ENCODE results near the gene CD69. TPM values are rescaled to one million over a fixed set of nuclear protein-coding genes. Genes with fewer than 3 reads are reported as not detected.

The CD69 gene
- total RNA-seq, 1 experiment from 2014 or later, result 2.6 TPM

GRCh38 chr12:9806714-9807113 is 46.0 kb upstream of the CD69 start:
- H3K4me3 Mint-ChIP-seq (ENCODE audit: low read depth, unreplicated experiment), result no peak overlapping the region
- peaks cover 5% of the 10 kb centered on the region for H3K36me3 Mint-ChIP-seq (ENCODE audit: insufficient read depth, unreplicated experiment)
- H3K27me3 Mint-ChIP-seq (ENCODE audit: unreplicated experiment), result no peaks in the 10 kb centered on the region
- CTCF ChIA-PET, result interaction anchor here (0.5 kb wide), 1 partner anchor 64 kb away, joined by 3 read pairs; no protein-coding TSS in a partner anchor
- TF ChIP-seq, protein P1, sequence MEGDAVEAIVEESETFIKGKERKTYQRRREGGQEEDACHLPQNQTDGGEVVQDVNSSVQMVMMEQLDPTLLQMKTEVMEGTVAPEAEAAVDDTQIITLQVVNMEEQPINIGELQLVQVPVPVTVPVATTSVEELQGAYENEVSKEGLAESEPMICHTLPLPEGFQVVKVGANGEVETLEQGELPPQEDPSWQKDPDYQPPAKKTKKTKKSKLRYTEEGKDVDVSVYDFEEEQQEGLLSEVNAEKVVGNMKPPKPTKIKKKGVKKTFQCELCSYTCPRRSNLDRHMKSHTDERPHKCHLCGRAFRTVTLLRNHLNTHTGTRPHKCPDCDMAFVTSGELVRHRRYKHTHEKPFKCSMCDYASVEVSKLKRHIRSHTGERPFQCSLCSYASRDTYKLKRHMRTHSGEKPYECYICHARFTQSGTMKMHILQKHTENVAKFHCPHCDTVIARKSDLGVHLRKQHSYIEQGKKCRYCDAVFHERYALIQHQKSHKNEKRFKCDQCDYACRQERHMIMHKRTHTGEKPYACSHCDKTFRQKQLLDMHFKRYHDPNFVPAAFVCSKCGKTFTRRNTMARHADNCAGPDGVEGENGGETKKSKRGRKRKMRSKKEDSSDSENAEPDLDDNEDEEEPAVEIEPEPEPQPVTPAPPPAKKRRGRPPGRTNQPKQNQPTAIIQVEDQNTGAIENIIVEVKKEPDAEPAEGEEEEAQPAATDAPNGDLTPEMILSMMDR (IDR thresholded peaks at IDR 0.05; ENCODE audit: unreplicated experiment), result no peak
- no peaks in the 10 kb centered on the region for H3K9me3 Mint-ChIP-seq (ENCODE audit: low read depth, unreplicated experiment)
- intact Hi-C loops (cut with micrococcal nuclease; ENCODE audit: unreplicated experiment), result no loop called here
- DNase-seq, result no peak
- no TSS peak for BruUV-seq (replicated peaks)
- H3K4me1 Mint-ChIP-seq (ENCODE audit: low read depth, unreplicated experiment), result no peaks in the 10 kb centered on the region
- H3K27ac Mint-ChIP-seq (ENCODE audit: unreplicated experiment), result no peak overlapping the region

GRCh38 chr12:9805883-9806282 is 45.2 kb upstream of the CD69 start:
- no TSS peak for BruUV-seq (replicated peaks)
- no peaks in the 10 kb centered on the region for H3K4me1 Mint-ChIP-seq (ENCODE audit: low read depth, unreplicated experiment)
- no peaks in the 10 kb centered on the region for H3K9me3 Mint-ChIP-seq (ENCODE audit: low read depth, unreplicated experiment)
- H3K4me3 Mint-ChIP-seq (ENCODE audit: low read depth, unreplicated experiment), result no peak overlapping the region
- no peaks in the 10 kb centered on the region for H3K27me3 Mint-ChIP-seq (ENCODE audit: unreplicated experiment)
- no peaks in the 10 kb centered on the region for H3K36me3 Mint-ChIP-seq (ENCODE audit: insufficient read depth, unreplicated experiment)
- H3K27ac Mint-ChIP-seq (ENCODE audit: unreplicated experiment), result no peak overlapping the region
- CTCF ChIA-PET, result no interaction called here
- DNase-seq, result no peak
- intact Hi-C loops (cut with micrococcal nuclease; ENCODE audit: unreplicated experiment), result no loop called here
- TF ChIP-seq, protein P1 (IDR thresholded peaks at IDR 0.05; ENCODE audit: unreplicated experiment), result no peak

GRCh38 chr12:9799961-9800360 is 39.3 kb upstream of the CD69 start:
- DNase-seq, result no peak
- no TSS peak for BruUV-seq (replicated peaks)
- Mint-ChIP-seq H3K4me1 (ENCODE audit: low read depth, unreplicated experiment) (peaks cover 5% of the 10 kb centered on the region), H3K27ac (ENCODE audit: unreplicated experiment) (no peak overlapping the region), H3K9me3 (ENCODE audit: low read depth, unreplicated experiment) (no peaks in the 10 kb centered on the region), H3K4me3 (ENCODE audit: low read depth, unreplicated experiment) (no peak overlapping the region), H3K27me3 (ENCODE audit: unreplicated experiment) (no peaks in the 10 kb centered on the region), H3K36me3 (ENCODE audit: insufficient read depth, unreplicated experiment) (no peaks in the 10 kb centered on the region)
- CTCF ChIA-PET, result interaction anchor here (0.6 to 3.0 kb wide), 3 partner anchors 23 to 57 kb away, joined by 3 to 102 read pairs (median 4); no protein-coding TSS in a partner anchor
- intact Hi-C loops (cut with micrococcal nuclease; ENCODE audit: unreplicated experiment), result no loop called here
- TF ChIP-seq, protein P1 (IDR thresholded peaks at IDR 0.05; ENCODE audit: unreplicated experiment), result no peak

DNA sequence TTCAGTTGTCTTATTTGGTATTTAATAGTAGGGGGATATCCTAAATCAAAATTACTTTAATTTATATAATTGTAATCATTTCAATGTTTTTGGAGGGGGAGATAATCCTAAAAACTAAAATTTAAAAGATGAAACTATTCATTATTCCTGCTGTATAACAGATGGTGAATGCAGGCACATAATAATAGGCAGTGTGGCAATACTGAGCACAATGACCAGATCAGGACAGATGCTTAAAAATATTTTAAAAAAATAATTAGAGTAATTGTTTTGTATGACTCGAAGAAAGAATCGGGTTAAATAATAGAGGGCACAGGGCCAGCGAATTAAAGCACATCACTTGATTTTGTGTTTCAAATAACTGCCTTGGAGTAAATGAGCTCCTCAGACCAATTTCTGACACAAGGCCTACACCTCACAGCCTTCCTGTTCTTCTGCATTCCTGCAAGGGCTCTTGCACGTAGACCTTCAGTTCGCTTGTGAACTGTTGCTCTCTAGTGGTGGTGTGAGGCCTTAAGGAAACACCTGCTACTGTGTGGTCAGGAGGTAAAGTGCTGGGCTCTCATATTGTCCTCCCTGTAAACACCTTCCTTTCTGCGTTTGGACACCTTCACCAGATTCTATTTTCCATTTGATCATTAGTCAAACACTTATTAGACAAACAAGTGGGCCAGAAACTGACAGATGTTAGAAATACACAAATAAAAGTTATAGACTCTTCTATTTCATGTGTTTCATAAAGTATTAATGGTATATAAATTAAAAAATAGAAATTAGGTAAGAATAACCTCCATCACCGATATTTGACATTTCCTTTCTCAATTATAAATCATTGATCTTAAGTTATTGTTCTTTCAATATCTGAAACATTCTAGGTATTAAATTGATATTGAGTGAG is 37.3 kb upstream of the CD69 start:
- no peak overlapping the region for H3K27ac Mint-ChIP-seq (ENCODE audit: unreplicated experiment)
- intact Hi-C loops (cut with micrococcal nuclease; ENCODE audit: unreplicated experiment), result loop anchor here (1.0 kb wide), 1 partner anchor 48 kb away; no protein-coding TSS in a partner anchor
- TF ChIP-seq, protein P1 (IDR thresholded peaks at IDR 0.05; ENCODE audit: unreplicated experiment), result peak; percentile 82
- H3K36me3 Mint-ChIP-seq (ENCODE audit: insufficient read depth, unreplicated experiment), result no peaks in the 10 kb centered on the region
- no TSS peak for BruUV-seq (replicated peaks)
- peaks cover 21% of the 10 kb centered on the region for H3K4me1 Mint-ChIP-seq (ENCODE audit: low read depth, unreplicated experiment)
- H3K4me3 Mint-ChIP-seq (ENCODE audit: low read depth, unreplicated experiment), result no peak overlapping the region
- H3K9me3 Mint-ChIP-seq (ENCODE audit: low read depth, unreplicated experiment), result no peaks in the 10 kb centered on the region
- DNase-seq, result peak; percentile 82
- CTCF ChIA-PET, result interaction anchor here (0.6 to 3.0 kb wide), 12 partner anchors 14 to 212 kb away, joined by 3 to 102 read pairs (median 4); partner anchors contain the start of gene CD69
- H3K27me3 Mint-ChIP-seq (ENCODE audit: unreplicated experiment), result no peaks in the 10 kb centered on the region
